CD4-positive, alpha-beta T cell treated with Interleukin-6 for 4 hours (primary cell): ENCODE data around the gene TBXAS1.

Experiments used
- DNase-seq: peaks from one replicate; pipeline ENCODE4 v3.0.0-alpha.2; 2020; ENCODE audit warnings: mixed read lengths

TBXAS1 gene

GRCh38 chr7:139829025-139829774, at the start of gene TBXAS1:
Gene TBXAS1 (plus strand): TSS chr7:139829264. CDS start chr7:139829391, 127 bp downstream.
- peak; percentile 19 for DNase-seq

GRCh38 chr7:139782932-139783331, 46.1 kb upstream of the TBXAS1 start:
- no peak for DNase-seq

- no peak for DNase-seq
Observed at GRCh38 chr7:139783647-139784385, 45.2 kb upstream of the TBXAS1 start.

- DNase-seq, result no peak
Observed at GRCh38 chr7:139784648-139785047, 44.4 kb upstream of the TBXAS1 start.

GRCh38 chr7:139791316-139791715, 37.7 kb upstream of the TBXAS1 start:
- DNase-seq, result no peak

GRCh38 chr7:139797607-139798006, 31.5 kb upstream of the TBXAS1 start:
- no peak for DNase-seq

GRCh38 chr7:139798221-139798620, 30.8 kb upstream of the TBXAS1 start:
- DNase-seq, result no peak

GRCh38 chr7:139798892-139799291, 30.2 kb upstream of the TBXAS1 start:
- no peak for DNase-seq

- DNase-seq, result no peak
Observed at GRCh38 chr7:139799586-139799985, 29.5 kb upstream of the TBXAS1 start.

GRCh38 chr7:139804571-139804970, 24.5 kb upstream of the TBXAS1 start:
- DNase-seq, result no peak

- no peak for DNase-seq
Observed at GRCh38 chr7:139807009-139807408, 22.1 kb upstream of the TBXAS1 start.

- no peak for DNase-seq
Observed at GRCh38 chr7:139808427-139808826, 20.6 kb upstream of the TBXAS1 start.

GRCh38 chr7:139808846-139809442, 20.1 kb upstream of the TBXAS1 start:
- no peak for DNase-seq

- no peak for DNase-seq
Observed at GRCh38 chr7:139811066-139811465, 18.0 kb upstream of the TBXAS1 start.

- DNase-seq, result no peak
Observed at GRCh38 chr7:139813151-139813550, 15.9 kb upstream of the TBXAS1 start.

- no peak for DNase-seq
Observed at GRCh38 chr7:139813689-139814088, 15.4 kb upstream of the TBXAS1 start.

- no peak for DNase-seq
Observed at GRCh38 chr7:139817249-139817648, 11.8 kb upstream of the TBXAS1 start.

GRCh38 chr7:139820089-139820488, 9.0 kb upstream of the TBXAS1 start:
- no peak for DNase-seq

- no peak for DNase-seq
Observed at GRCh38 chr7:139821349-139822105, 7.5 kb upstream of the TBXAS1 start.

- no peak for DNase-seq
Observed at GRCh38 chr7:139822855-139823254, 6.2 kb upstream of the TBXAS1 start.

GRCh38 chr7:139823959-139824521, 5.0 kb upstream of the TBXAS1 start:
- no peak for DNase-seq

- DNase-seq, result no peak
Observed at GRCh38 chr7:139825666-139826290, 3.3 kb upstream of the TBXAS1 start.
